Measurements from ENCODE around the gene LEUTX.
"Not testable (repeated sequence)": the region's sequence is repeated elsewhere in the genome, so short reads cannot be mapped to it uniquely, and the experiment has no call there.

Gene LEUTX

GRCh38 chr19:39778763-39779162, at the start of gene LEUTX:
Gene LEUTX (plus strand): TSS chr19:39778854. CDS start chr19:39778921, 67 bp downstream.
- DNase-seq (ENCODE audit: low spot score) (no peak), FAIRE-seq (no peak)

- FAIRE-seq (no peak), DNase-seq (ENCODE audit: low spot score) (no peak)
Observed at GRCh38 chr19:39729594-39729993, 49.1 kb upstream of the LEUTX start.

- FAIRE-seq (no peak), DNase-seq (ENCODE audit: low spot score) (no peak)
Observed at GRCh38 chr19:39731685-39732084, 47.0 kb upstream of the LEUTX start.

DNA sequence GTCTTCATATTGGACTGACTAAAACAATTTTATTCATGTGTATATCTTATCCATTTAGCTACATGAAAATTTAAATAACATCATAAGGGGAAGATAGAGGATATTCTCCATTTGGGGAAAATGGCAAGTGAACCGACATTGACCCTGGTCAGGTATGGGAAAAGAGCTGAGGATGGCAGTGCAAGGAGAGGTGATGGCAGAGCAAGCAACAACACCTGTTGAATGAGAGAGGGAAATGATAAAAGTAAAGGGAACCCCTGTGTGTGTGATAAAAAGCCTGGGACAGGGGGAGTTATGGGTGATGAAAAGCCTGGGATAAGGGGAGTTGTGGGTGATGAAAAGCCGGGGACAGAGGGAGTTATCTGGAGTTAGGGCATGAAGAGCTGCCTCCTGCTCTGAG, 44.8 kb upstream of the LEUTX start:
- DNase-seq (ENCODE audit: low spot score) = no peak
- no peak for FAIRE-seq

- no peak for FAIRE-seq
- DNase-seq (ENCODE audit: low spot score) = no peak
Observed at GRCh38 chr19:39735688-39736087, 43.0 kb upstream of the LEUTX start.

GRCh38 chr19:39736088-39736487, 42.6 kb upstream of the LEUTX start:
- FAIRE-seq (no peak), DNase-seq (ENCODE audit: low spot score) (no peak)

GRCh38 chr19:39737351-39737750, 41.3 kb upstream of the LEUTX start:
- DNase-seq (ENCODE audit: low spot score) (no peak), FAIRE-seq (no peak)

- no peak for DNase-seq (ENCODE audit: low spot score)
- FAIRE-seq = no peak
Observed at GRCh38 chr19:39737891-39738290, 40.8 kb upstream of the LEUTX start, which contains the start of gene CLC. Gene CLC (minus strand): TSS chr19:39738029. CDS start chr19:39737952, 77 bp downstream.

GRCh38 chr19:39738814-39739213, 39.8 kb upstream of the LEUTX start:
- DNase-seq (ENCODE audit: low spot score) (no peak), FAIRE-seq (no peak)

- FAIRE-seq (no peak), DNase-seq (ENCODE audit: low spot score) (no peak)
Observed at GRCh38 chr19:39740395-39740794, 38.3 kb upstream of the LEUTX start.

DNA sequence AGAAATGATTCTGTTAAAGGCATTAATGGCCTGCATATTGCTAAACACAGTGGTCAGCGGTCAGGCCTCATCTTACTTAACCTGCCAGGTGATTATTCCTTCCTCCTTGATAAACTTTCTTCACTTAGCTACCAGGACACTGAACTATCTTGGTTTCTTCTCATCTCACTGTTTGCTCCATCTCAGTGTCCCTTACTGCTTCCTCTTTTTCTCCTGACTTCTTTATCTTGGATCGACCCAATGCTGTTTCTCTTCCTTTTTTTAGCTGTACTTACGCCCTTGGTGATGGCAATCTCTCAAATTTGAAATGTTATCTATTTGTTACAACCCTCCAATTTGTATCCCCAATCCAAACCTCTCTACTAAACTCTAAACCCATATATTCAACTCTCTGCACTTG, 33.0 kb upstream of the LEUTX start:
- no peak for DNase-seq (ENCODE audit: low spot score)

GRCh38 chr19:39746836-39747529, 31.7 kb upstream of the LEUTX start:
- no peak for DNase-seq (ENCODE audit: low spot score)
- no peak for FAIRE-seq

More for the DNA sequence above, 33.0 kb upstream of the LEUTX start:
- no peak for FAIRE-seq

- DNase-seq (ENCODE audit: low spot score) = no peak
- no peak for FAIRE-seq
Observed at GRCh38 chr19:39749981-39750380, 28.7 kb upstream of the LEUTX start.

- DNase-seq (ENCODE audit: low spot score) = no peak
Observed at GRCh38 chr19:39752390-39752789, 26.3 kb upstream of the LEUTX start.

GRCh38 chr19:39752795-39753194, 25.9 kb upstream of the LEUTX start:
- DNase-seq (ENCODE audit: low spot score) = no peak
- FAIRE-seq = no peak

More at GRCh38 chr19:39752390-39752789, 26.3 kb upstream of the LEUTX start:
- FAIRE-seq = no peak

- DNase-seq (ENCODE audit: low spot score) = no peak
- FAIRE-seq = no peak
Observed at GRCh38 chr19:39754544-39754943, 24.1 kb upstream of the LEUTX start.

- FAIRE-seq (no peak), DNase-seq (ENCODE audit: low spot score) (no peak)
Observed at GRCh38 chr19:39754971-39755370, 23.7 kb upstream of the LEUTX start.

- no peak for FAIRE-seq
Observed at GRCh38 chr19:39759457-39760184, 19.0 kb upstream of the LEUTX start.

GRCh38 chr19:39761851-39762250, 16.8 kb upstream of the LEUTX start:
- not testable (repeated sequence) for FAIRE-seq; DNase-seq (ENCODE audit: low spot score)

More at GRCh38 chr19:39759457-39760184, 19.0 kb upstream of the LEUTX start:
- no peak for DNase-seq (ENCODE audit: low spot score)

- FAIRE-seq = no peak
- no peak for DNase-seq (ENCODE audit: low spot score)
Observed at GRCh38 chr19:39765091-39766076, 13.3 kb upstream of the LEUTX start.

- FAIRE-seq (no peak), DNase-seq (ENCODE audit: low spot score) (no peak)
Observed at GRCh38 chr19:39768334-39768733, 10.3 kb upstream of the LEUTX start.
